Colon (tissue), 2 donors: ENCODE results near the gene SPNS3.

Experiments used
- FAIRE-seq: peaks from 2 replicates; lab custom pipeline; 2012; peaks lifted over from hg19 to GRCh38; lab: Jason Lieb, UNC
- donor health status: control.
- donor health status: control.

The SPNS3 gene

DNA sequence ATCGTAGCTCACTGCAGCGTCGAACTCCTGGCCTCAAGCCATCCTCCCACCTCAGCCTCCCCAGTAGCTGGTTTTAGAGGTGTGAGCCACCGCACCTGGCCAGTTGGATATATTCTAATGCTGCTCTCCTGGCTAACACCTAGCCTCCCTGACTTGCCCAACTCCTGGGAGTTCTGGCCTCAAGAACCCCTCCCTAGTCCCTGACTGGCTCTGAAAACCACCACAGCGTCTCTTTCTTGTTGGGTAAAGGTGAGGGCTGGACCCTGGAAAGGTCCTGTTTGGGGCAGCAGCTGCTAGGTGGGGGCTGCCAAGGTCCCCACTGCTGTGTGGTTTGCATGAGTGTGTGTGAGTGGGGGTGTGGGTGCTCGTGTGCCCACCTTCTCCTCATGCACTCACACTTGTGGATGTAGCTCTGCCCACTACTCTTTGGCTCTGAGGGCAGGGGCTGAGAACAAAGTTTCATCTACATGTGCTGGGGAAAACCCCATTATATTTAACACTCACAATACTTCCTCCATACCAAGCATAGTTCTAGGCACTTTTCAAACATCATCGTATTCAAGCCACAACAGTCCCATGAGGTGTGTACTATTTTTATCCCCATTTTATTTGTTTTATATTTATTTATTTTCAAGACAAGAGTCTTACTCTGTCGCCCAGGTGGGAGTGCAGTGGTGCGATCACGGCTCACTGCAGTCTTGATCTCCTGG lies 7.1 kb upstream of the SPNS3 start:
- no peak for FAIRE-seq

DNA sequence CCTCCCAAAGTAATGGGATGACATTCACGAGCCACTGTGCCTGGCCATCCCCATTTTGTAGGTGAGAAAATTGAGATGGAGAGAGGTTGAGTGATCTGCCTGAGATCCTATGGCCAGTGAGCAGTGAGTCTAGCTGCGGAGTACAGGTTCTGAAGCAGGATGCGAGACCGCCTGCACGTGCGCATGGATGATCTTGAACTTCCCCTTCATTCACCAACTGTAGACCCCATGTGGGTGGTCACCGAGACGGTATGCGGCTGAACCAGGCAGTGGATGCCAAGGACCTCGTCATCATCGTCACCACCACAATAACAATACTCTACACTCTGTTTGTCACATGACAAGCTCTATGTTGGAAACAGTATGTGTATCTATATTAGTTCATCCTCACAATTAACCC lies 6.2 kb upstream of the SPNS3 start:
- FAIRE-seq = no peak

DNA sequence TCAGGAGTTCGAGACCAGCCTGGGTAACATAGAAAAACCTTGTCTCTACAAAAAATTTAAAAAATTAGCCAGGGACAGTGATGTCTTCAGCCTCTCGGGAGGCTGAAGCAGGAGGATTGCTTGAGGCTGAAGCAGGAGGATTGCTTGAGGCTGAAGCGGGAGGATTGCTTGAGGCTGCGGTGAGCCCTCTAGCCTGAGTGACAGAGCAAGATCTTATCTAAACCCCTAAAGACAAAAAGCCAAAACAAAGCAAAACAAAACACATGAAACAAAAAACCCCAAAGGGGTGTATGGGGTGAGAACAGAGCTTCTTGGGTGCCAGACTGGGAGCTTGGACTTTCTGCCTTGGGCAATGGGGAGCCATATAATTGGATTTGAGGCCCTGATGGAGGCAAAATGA lies 2.6 kb downstream of the SPNS3 start:
- no peak for FAIRE-seq

DNA sequence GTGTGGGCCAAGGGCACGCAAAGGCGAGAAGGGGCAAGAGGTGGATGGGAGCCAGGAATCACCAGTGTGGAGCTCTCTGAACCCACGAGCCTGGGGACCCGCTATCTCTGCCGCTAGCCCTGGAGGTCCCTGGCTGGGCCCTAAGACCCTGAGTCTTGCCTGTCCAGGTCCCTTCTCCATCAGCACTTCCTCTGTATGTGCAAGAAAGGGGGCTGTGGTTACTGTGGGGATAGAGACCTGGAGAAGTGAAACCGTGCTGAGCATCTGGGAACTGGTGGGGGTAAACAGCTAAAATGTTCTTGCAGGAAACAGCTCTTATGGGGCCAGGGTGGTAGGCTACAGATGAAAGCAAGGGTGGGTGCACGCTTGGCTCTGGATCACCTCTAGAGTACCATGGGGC lies 3.1 kb downstream of the SPNS3 start:
- no peak for FAIRE-seq

DNA sequence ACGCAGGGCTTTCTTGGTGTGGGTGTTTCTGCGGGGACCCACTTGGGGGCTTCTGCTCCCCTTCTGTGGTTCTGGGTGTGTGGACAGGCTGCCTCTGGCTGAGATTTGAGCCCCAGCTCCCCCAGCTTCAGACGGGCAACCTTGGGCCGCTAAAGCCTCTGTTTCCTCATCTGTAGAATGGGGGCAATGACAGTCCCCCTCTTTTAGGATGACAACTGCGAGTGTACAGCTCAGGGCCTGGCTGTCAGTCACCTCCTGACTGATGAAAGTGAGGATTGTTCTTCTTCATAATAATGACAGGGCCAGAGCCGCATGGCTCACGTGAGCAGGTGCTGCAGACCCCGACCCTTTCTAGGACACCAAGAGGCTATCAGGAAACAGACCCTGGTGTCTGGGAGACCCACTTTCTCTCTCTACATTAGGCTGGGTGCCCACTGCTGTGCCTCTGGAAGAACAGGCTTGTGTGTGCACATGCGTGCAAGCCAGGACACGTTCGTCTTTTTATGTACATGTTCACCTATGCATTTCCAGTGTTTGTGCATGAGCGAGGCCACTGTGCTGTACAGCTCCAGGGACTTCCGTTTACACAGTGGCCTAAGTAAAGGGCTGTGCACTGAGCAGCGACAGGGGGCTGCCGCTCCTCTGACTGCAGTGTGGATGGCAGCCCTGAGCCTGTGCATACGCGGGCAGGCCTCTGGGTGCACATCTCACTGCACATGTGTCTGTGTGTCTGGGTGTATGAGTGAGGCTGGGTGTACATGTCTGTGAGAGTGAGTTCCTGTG lies 4.6 kb downstream of the SPNS3 start:
- no peak for FAIRE-seq

DNA sequence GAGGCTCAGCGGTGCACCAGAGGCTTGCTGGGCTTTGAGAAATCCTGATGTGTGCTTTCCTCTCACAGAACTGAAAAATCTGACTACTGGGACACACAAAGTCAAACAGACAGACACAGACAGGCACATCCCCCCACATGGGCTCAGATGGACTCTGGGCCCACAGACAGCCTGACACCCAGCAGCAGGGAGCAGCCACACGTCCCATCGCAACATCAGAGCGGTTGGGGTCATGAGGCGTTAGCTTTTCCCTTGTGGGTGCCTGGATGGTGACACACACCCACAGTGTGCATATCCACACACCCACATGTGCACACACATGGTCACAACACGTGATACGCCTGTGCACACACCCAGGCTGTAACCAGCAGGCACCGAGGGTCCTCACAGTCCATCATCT lies 6.3 kb downstream of the SPNS3 start:
- no peak for FAIRE-seq

DNA sequence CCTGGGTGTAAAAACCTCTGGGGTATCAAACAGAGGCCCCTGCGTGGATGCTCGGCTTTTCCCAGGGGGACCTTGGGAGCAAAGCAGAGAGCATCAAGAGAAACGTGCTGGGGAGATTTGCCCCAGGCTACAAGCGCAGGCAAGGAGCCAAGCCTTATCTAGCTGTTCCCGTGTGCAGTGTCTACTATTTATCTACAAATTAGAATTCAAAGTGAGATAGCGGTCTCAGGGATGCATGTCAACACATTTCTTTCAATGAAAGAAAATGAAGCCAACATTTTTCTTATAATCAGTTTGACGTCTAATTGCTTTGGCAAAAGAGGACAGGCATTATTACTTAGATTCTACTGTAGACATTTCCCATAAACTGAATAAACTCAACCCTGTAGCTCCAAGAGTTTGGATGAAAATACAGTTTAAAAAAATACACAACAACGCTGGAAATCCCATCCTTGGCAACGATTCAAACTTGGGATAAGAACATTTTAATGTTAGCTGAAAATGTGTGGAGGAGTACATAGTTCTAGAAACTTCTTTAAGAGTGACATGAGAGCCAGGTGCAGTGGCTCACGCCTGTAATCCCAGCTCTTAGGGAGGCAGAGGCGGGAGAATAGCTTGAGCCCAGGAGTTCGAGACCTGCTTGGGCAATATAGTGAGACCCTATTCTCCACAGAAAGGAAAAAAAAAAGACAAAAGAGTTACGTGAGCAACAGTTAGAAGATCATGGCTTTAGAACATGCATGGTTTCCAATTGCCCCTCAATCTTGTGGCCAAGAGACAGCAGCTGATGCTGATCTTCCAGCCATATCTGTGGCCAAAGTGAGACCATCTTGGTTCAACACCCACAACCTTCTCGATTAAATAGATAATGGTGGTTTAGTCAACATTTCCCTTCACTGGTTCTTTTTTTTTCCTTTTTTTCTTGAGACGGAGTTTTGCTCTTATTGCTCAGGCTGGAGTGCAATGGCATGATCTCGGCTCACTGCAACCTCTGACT lies 7.2 kb downstream of the SPNS3 start:
- no peak for FAIRE-seq

DNA sequence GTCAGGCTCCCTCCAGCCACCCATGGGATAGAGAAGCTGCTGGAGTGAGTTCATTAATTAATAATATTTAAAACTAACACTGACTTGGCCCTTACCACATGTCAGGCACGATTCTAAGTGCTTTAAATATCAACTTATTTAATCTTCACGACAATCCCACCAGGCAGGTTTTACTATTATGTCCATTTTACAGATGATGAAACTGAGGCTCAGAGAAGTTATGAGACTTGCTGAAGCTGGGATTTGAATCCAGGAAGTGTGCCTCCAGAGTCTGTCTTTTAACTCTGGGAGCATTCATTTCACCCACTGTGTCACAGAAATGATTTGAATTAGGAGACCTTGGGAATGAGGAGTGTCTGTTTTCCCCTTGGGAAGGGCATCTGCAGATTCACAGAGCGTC lies 8.8 kb downstream of the SPNS3 start:
- no peak for FAIRE-seq

DNA sequence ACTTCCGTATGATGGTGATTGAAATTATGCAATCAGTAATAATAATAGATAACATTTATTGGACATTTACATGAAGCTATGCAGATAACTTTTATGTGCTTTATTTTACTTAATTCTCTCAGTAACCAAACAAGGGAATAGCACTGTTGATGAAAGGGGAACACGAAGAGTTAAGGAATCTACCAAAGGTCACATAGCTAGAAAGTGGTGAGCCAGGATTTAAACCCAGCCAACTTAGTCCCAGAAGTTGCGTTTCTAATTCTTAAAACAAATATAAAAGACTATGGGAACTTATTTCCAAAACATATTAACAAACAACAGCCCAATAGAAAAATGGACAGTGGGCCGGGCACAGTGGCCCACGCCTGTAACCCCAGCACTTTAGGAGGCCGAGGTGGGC lies 9.7 kb downstream of the SPNS3 start:
- FAIRE-seq = no peak

DNA sequence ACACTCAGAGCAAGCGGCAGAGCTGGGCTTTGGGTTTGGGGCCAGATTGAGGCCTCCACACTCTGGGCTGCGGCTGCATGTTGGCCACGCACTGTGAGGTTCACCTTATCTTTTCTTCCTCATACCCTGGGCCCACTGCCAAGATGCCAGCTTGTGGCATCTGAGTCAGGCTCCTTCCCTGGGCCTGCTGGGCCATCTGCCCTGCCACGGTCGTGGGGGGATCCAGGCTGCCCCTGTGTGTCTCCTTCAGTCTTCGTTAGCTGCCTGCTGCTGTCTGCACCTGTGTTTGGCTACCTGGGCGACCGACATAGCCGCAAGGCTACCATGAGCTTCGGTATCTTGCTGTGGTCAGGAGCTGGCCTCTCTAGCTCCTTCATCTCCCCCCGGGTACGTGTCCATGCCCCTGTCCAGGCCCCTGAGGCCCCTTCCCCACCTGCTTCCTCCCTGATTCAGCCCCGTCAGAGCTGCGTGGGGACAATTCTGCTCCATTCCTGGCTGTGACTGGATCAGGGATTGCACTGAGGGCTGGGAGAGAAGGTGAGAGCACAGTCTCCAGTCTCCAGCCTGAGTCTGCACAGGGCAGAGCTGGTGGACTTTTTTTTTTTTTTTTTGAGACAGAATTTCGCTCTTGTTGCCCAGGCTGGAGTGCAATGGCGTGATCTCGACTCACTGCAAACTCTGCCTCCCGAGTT lies 11.2 kb downstream of the SPNS3 start:
- FAIRE-seq = no peak

DNA sequence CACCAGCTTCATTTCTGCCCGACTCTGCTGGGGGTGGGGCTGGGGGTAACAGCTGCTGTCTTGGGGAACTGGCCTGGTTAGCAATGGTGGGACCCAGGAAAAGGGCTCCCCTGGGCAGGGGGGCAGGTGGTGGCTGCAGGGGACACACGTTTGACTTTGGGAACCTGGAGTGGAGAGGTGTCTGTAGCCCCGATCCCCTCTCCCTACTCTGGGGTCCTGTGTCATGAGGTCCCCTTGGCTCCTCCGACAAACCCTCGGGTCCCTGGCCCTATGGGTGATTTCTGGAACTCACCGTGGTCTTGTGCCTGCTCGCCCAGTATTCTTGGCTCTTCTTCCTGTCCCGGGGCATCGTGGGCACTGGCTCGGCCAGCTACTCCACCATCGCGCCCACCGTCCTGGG lies 12.0 kb downstream of the SPNS3 start:
- FAIRE-seq = no peak

DNA sequence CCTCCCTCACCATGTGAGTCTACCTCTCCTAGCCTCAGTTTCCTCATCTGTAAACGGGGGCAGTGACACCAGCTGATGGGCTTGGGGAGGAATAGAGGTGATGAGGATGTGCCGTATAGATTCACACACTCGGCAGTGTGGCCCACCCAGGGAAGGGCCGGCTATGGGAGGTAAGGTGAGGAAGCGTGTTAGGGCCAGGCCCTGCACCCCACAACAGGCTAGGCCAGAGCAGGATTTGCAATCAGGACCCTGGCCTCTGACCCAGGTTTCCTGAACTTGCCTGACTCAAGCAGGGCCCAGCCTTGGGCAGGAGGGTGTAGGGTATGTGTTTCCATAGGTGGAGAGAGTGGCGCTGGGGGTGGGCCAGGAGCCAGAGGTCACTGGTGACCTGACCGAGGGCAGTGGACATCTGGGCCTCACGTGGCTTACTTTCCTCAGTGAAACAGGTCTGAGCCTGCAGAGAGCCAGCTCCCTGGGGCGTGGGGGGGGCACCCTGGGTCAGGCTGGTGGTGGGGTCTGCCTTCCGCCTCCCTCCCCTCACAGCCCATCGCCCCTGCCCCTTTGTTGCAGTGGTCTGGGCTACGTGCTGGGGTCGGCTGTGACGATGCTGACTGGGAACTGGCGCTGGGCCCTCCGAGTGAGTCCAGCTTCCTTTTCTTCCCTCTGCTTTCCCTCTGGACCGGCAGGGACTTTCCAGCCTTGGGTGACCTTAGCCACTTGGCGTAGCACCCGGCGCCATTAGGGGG lies 12.8 kb downstream of the SPNS3 start:
- FAIRE-seq = no peak

DNA sequence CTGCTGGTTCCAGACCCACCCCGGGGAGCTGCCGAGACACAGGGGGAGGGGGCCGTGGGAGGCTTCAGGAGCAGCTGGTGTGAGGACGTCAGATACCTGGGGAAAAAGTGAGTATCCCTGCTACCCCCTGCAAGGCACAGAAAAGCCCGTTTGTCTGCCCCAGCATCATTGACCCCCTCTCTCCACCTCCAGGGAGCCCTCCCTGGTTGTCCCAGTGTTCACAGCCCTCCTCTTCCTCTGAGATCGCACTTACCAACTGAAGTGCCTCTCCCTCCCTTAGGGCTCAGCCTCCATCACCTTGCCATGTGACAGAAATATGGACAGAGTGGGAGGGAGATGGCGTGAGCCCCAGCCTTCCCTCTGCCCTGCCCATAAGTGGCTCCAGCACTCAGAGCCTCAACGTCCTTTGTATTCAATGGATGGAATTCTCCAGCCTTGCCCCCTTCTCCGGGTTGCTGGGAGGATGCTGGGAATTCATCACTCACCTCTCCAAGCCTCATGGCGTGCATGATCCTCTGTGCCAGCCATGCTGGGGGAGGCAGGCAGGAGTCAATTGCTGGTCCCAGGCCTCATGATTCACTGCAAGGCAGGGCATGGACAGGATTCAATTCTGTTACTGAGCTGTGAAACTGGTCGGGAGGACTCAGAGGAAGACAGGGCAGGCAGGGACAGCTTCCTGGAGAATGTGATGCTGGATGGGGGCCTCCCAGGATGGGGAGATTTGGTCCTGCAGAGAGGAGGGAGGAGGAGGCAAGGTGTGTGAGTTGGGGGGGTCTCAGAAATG lies 14.6 kb downstream of the SPNS3 start:
- FAIRE-seq = no peak

DNA sequence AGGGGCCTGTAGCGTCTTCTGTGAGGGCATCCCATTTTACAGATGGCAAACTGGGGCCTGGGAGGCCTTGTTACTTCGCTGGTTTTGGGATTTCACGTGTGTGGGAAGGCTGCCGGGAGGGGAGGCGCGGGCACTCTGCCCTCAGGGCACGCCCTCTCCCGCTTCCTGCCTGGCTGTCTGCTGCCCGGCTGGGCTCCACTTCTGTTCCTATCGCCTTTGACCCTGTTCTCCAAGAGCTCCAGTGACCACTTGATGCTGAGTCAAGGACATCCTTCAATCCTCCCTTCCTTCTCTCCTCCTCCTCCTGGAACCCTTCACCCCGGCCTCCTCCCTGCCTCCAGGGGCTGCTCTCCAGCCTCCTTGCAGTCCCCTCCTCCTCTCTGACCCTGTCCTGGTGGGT lies 16.0 kb downstream of the SPNS3 start:
- no peak for FAIRE-seq

DNA sequence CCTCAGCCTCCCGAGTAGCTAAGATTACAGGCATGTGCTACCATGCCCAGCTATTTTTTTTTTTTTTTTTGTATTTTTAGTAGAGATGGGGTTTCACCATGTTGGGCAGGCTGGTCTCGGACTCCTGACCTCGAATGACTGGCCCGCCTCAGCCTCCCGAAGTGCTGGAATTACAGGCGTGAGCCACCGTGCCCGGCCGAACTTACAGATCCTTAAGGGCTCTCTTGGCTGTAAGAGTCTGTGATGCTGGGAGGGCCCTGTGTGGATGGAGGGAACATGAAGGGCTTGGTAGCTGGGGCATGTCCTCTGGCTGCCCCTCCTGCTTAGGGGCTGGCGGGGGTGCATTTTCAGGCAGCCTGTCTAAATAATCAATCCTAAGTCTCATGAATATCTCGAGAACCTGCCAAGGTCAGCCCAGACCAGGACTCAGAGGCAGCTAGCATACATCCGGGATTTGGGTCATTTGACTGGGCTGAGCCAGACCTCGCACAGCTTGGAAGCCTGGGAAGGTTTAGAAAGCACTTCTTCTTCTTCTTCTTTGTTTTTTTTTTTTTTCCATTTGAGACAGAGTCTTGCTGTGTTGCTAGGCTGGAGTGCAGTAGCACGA lies 17.1 kb downstream of the SPNS3 start:
- FAIRE-seq = no peak

DNA sequence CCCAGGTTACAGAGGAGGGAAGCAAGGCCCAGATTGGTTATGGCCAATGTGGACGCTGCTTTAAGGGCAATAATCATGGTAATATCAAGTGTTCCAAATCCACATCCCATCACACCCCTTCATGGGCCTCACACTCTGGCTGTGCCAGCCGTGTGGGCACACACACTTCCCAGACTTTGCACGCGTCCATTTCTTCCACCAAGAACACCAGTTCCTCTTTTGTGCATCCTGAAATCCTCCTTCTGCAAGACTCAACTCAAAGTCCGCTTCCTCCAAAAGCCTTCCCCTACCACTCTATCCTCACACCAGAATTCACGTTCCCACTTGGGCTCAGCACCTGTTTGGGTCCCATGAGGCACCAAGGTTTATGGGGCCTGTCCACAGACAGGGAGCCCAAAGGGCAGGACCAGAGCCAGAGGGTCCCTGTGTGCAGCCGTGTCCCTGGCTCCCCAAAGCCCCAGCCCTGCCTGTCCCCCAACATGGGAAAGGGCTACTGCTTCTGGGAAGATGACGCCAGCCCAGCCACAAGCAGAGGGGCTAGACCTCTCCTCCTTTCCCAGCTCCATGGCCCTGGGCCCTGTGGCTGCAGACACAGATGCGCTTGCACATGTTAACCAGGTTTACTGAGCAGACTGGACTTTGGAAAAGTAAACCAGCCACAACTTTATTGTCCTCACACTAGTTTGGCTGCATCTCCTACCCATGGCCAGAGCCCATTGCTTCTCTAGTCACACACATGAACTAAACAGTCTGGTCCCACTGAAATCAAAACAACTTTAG lies 20.3 kb downstream of the SPNS3 start:
- no peak for FAIRE-seq

DNA sequence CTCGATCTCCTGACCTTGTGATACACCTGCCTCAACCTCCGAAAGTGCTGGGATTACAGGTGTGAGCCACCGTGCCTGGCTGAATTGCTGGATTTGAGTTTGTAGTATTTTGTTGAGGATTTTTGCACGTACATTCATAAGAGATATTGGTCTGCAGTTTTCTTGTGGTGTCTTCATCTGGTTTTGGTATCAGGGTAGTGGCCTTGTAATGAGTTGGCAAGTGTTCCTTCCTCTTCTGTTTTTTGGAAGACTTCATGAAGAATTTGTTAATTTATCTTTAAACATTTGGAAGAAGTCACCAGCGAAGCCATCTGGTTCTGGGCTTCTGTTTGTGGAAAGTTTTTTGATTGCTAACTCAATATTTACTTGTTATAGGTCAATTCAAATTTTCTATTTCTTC lies 26.9 kb downstream of the SPNS3 start:
- no peak for FAIRE-seq

DNA sequence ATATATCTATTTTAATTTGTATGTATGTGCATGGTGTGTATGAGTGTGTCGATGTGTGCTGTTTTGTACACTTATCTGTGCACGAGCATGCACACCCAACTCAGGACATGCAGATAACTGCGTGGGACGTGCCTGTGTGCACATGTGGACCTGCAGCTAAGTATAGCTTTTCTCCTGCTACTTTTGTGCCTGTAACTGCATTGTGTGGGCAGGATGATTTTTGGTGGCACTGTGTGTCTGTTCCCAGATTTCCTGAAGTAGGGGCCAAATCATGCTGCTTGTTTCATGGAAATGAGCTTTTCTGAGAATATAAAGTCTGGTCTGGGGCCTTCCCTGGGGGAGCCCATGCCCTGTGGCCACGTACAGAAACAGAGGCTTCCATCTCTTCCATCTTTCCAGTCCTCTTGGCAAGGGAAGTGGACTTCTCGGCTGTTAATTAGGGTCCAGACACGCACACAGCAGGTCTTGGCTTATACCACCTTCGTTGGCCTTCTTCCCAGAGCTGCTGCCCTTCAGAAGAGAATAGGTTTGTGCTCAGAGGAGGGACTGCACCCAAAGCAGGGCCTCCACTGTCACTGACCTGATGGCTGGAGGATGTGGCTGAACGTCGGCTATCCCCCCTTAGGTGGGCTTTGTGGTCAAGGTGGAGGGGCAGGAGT lies 30.2 kb downstream of the SPNS3 start:
- FAIRE-seq = no peak

DNA sequence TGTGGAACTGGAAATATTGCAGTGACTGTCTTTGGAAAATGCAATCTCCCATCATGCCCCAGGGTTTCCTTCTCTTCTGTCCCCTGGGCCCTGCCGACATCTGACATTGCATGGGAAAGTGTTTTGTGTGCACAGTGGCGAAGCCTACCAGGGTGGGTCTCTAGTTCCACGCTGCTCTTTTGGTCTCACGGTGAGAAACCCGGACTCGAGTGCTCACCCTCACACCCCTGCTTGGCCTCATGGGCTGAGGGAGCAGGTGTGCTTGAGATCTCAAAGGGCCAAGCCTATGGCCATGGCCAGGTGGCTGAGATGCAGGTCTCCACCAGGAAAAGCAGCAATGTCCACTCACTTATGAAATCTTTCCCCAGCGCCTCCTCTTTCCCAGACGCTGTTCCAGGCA lies 32.0 kb downstream of the SPNS3 start:
- FAIRE-seq = no peak
